Effector memory CD4-positive, alpha-beta T cell (primary cell): ENCODE data around the gene OSGEPL1.

Experiments
- DNase-seq, 3 donors: peaks; one replicate each; pipeline ENCODE4 v3.0.0-alpha.2; 2020
- H3K27ac ChIP-seq: 2 replicates; pipeline ENCODE4 v1.7.0; 2013; ENCODE audit warnings: mild to moderate bottlenecking, low read length, moderate library complexity; ENCODE audit not compliant: insufficient read depth, poor library complexity, severe bottlenecking
- H3K27me3 ChIP-seq: replicated peaks from 2 replicates; pipeline ENCODE4 v1.7.0; 2013; ENCODE audit warnings: mild to moderate bottlenecking, low read length; ENCODE audit not compliant: insufficient read depth, control insufficient read depth, poor library complexity, severe bottlenecking
- H3K36me3 ChIP-seq: 2 replicates; pipeline ENCODE4 v1.7.0; 2013; ENCODE audit warnings: mild to moderate bottlenecking, low read length, moderate library complexity; ENCODE audit not compliant: control insufficient read depth, insufficient read depth
- H3K4me1 ChIP-seq: 2 replicates; pipeline ENCODE4 v1.7.0; 2013; ENCODE audit warnings: low read length, mild to moderate bottlenecking; ENCODE audit not compliant: control insufficient read depth, insufficient read depth, poor library complexity, severe bottlenecking
- H3K4me3 ChIP-seq: 2 replicates; pipeline ENCODE4 v1.7.0; 2013; ENCODE audit warnings: low read length, low read depth, mild to moderate bottlenecking; ENCODE audit not compliant: insufficient read depth, poor library complexity, severe bottlenecking
- H3K9me3 ChIP-seq: 2 replicates; pipeline ENCODE4 v1.7.0; 2013; ENCODE audit warnings: mild to moderate bottlenecking, low read length, moderate library complexity; ENCODE audit not compliant: control insufficient read depth

Gene OSGEPL1

GRCh38 chr2:189698020-189698887 lies 64.3 kb downstream of the OSGEPL1 start:
- Histone ChIP-seq H3K27me3 (no peaks in the 10 kb centered on the region), H3K4me3 (no peak overlapping the region), H3K36me3 (no peaks in the 10 kb centered on the region), H3K9me3 (no peaks in the 10 kb centered on the region), H3K4me1 (no peaks in the 10 kb centered on the region), H3K27ac (no peak overlapping the region)
- DNase-seq = peak in 1 of 3 donors; percentile 15
